ENCODE data around the gene TIAM1.

Gene TIAM1

DNA sequence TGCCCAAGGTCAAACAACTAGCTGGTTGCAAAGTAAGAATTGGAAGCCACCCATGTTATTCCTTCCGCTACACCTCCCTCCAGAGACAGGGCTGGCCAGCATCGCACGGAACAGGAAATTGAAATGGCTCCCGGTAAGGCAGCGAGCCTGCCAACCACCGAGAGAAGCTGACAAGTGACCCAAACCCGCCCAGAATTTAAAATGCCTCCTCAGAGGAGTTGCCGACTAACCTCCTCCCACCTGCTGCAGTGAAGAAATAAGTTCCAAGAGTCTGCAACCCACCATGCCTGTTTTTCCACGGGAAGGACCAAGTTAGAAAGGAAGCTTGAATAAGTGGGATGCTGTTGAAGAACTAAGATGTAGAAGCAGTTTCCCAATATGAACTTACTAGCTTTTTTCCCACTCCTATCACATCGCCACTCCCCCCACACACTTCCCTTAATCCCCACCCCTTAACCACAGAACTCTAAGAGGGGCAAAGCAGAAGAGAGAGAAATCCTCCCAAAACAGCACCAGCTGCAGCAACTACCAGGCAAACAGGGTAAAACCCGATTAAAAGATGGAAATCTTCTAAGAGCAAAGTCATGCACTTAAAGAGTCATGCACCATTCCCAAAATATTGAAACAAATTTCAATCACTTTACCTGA, 78.6 kb downstream of the TIAM1 start:
- no peak overlapping the region for H3K4me3 ChIP-seq (ENCODE audit: low read depth, low read length)
- no peak for DNase-seq (ENCODE audit: low read depth)
- TF ChIP-seq CTCF (IDR thresholded peaks at IDR 0.05; ENCODE audit: low read depth, low read length, missing control alignments) = no peak

DNA sequence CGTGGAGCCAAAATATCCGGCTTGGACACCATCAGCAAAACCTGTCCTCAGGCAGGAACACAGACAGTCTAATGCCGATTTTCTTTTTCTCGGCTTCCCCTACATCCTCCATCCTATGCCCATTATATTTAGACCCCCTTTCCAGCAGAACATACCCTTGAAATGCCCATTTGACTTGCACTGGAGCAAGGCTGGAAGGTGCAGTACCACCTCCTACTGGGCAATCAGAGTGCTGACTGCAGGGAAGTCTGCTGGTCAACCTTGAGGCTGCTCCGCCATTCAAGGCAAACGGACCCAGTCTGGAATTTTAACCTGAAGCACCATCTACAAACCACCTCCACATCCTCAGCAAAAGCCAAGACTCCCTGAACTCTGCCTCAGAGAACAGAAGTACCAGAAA, 79.5 kb downstream of the TIAM1 start:
- no peak overlapping the region for H3K4me3 ChIP-seq (ENCODE audit: low read depth, low read length)
- no peak for DNase-seq (ENCODE audit: low read depth)
- no peak for TF ChIP-seq CTCF (IDR thresholded peaks at IDR 0.05; ENCODE audit: low read depth, low read length, missing control alignments)

DNA sequence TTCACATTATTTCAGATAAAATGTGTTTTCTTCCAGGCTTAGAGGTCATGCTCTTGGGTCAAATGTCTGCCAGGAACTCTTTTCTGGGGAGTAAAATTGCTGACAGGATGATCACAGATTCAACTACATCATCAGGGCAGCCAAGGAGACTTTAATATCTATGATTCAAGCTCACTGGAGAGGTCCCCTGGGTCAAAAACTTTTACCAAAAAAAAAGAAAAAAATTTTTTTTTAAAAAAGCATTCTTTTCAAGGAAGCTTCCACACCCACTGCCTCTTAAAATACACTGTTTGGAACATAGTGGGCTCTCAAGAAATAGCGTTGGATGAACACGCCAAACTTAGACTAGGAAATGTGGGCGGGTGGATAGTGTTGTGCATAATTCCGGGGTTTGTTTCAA, 81.3 kb downstream of the TIAM1 start:
- DNase-seq (ENCODE audit: low read depth) = no peak
- no peak overlapping the region for H3K4me3 ChIP-seq (ENCODE audit: low read depth, low read length)
- TF ChIP-seq CTCF (IDR thresholded peaks at IDR 0.05; ENCODE audit: low read depth, low read length, missing control alignments) = no peak

DNA sequence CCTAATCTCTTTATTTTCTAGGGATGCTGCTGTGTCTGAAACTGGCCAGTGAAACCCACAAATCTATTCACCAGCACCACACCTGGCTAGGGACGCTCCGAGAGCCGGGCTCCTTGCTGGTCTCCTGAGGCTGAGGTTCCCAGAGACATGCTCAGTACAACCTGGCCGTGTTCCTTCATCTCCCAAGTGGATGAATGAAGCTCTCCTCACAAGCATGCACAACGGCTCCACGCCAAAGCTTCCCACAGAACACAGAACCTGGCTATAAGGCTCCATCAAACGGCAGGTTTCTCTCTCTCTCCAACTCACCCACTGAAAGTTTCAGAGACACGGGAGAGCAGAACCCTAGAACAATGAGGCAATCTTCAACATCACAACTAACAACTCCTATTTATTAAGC, 82.3 kb downstream of the TIAM1 start:
- H3K4me3 ChIP-seq (ENCODE audit: low read depth, low read length) = no peak overlapping the region
- DNase-seq (ENCODE audit: low read depth) = no peak
- TF ChIP-seq CTCF (IDR thresholded peaks at IDR 0.05; ENCODE audit: low read depth, low read length, missing control alignments) = no peak

GRCh38 chr21:31260790-31261189, 83.3 kb downstream of the TIAM1 start:
- no peak for DNase-seq (ENCODE audit: low read depth)
- TF ChIP-seq CTCF (IDR thresholded peaks at IDR 0.05; ENCODE audit: low read depth, low read length, missing control alignments) = no peak
- H3K4me3 ChIP-seq (ENCODE audit: low read depth, low read length) = no peak overlapping the region

DNA sequence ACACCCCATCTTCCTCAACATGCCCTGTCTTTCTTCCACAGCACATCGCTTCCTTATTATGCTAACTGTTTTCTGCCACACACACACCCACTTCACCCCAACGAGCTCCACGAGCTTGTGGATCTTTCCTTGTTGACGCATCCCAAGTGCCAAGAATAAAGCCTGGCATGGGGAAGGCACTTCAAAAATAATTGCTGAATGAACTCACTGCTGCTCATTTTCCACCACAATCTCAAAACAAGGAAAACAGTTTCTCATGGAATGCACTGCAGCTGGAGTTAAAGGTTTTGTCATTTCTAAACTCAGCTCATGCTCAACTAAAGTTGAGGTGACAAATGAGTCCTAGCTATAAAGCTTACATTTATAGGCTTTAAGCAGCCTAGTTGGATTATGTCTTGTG, 86.0 kb downstream of the TIAM1 start:
- H3K4me3 ChIP-seq (ENCODE audit: low read depth, low read length) = no peak overlapping the region

More for the DNA sequence above, 86.0 kb downstream of the TIAM1 start:
- no peak for DNase-seq (ENCODE audit: low read depth)
- TF ChIP-seq CTCF (IDR thresholded peaks at IDR 0.05; ENCODE audit: low read depth, low read length, missing control alignments) = no peak

All from GM12864 (cell line).